ENCODE results near the gene TMEM91.

Gene TMEM91

GRCh38 chr19:41431426-41432386, 55.4 kb downstream of the TMEM91 start:
- no peak for DNase-seq (ENCODE audit: low read depth)
- TF ChIP-seq CTCF (conservative IDR thresholded peaks at IDR 0.05; ENCODE audit: low read depth, low read length), result peak; percentile 48
- no peak overlapping the region for H3K4me3 ChIP-seq (ENCODE audit: low read length)

- no peak for TF ChIP-seq CTCF (conservative IDR thresholded peaks at IDR 0.05; ENCODE audit: low read depth, low read length)
- no peak for DNase-seq (ENCODE audit: low read depth)
- no peak overlapping the region for H3K4me3 ChIP-seq (ENCODE audit: low read length)
Observed at GRCh38 chr19:41433171-41433570, 56.8 kb downstream of the TMEM91 start.
